Measurements from ENCODE around the gene CRY2.

The CRY2 gene

GRCh38 chr11:45848654-45849081 lies 1.4 kb downstream of the CRY2 start:
- DNase-seq (ENCODE audit: low spot score) = no peak

GRCh38 chr11:45850446-45850845 lies 3.2 kb downstream of the CRY2 start:
- DNase-seq (ENCODE audit: low spot score) = no peak

- no peak for DNase-seq (ENCODE audit: low spot score)
Measured at GRCh38 chr11:45851228-45851627, 4.0 kb downstream of the CRY2 start.

- DNase-seq (ENCODE audit: low spot score) = peak; percentile 15
Measured at GRCh38 chr11:45852018-45852711, 4.9 kb downstream of the CRY2 start.

GRCh38 chr11:45852712-45853101 lies 5.4 kb downstream of the CRY2 start:
- DNase-seq (ENCODE audit: low spot score) = peak; percentile 41

DNA sequence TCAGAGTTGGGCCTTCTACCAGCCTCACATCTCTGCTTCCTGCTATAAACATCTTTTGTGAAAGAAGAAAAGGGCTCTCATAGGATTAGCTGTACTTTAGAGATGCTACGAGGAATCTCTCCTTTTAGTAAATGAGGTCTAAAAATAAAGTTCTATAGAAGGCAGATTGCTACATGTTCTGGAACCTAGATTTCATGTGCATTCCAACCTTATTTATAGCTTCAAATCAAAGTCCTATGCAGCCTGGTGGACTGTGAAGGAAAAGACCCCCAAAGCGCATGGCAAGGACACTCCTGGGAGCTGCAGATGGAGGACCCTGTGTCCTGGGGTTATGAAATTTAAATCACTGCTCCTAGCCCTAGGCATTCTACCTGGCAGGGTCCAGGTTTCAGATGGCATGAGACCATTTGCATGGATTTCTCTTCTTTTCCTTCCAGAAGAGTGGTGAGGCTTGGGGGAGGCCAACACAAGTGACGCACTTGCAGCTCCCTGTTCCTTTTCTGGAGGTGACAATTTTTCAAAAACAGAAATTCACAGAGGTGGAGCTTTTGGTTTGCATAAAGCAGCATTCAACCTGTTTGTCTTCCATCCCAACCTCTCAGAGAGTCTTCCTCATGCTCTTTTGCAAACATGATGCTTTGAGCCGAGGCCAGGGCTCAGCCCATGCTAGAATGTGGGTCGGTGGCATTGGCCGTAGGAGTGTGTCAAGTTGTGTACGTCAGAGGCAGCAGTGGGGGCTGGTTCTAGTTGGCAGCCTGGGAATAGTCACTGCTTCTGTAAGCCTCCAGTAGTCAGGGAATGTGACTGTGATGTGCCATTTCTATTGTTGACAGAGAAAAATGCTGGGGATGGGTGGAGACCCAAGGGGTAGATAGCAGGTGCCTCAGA lies 6.3 kb downstream of the CRY2 start:
- DNase-seq (ENCODE audit: low spot score) = no peak

- DNase-seq (ENCODE audit: low spot score) = no peak
Measured at GRCh38 chr11:45855308-45855707, 8.0 kb downstream of the CRY2 start.

DNA sequence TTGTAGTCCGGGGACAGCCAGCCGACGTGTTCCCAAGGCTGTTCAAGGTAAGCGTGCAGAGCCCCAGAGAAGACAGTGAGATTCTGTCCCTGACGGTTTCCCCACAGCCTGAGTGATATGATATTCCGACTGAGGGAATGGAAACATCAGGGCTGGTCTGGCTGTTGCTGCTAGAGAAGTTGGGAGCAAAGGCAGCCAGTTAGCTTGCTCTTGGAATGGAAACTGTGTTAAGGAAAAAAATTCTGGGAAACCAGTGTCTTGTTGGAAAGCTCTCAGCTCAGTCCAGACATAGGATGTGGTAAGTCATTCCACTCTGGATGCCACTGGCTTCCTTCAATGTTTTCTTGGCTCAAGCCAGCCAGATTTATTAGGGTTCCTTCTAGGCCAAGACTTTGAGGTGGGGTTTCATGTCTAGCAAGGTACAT lies 8.8 kb downstream of the CRY2 start:
- no peak for DNase-seq (ENCODE audit: low spot score)

- no peak for DNase-seq (ENCODE audit: low spot score)
Measured at GRCh38 chr11:45857961-45858474, 10.7 kb downstream of the CRY2 start.

- DNase-seq (ENCODE audit: low spot score) = no peak
Measured at GRCh38 chr11:45858751-45859398, 11.6 kb downstream of the CRY2 start.

DNA sequence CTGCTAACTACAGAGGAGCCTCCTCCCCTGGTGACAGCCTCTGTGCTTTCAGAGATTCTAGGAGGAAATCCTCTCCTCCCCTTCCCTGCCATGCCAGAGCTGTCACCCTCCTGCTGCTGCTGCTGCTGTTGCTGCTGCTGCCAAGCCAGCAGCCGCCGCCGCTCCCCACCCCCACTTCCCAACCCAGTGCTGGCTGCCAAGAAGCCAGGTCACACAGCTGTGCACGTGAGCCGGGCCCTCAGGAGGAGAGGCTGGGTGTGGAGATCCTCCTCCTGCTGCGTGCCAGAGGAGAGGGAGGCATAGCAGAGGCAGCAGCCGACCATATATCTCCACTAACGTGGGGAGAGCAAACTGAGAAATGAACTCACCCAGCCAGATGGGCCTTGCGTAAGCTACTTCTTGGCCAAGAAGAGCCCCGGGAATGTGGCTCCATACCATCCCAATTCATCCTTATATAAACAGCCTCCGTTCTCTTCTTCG lies 12.4 kb downstream of the CRY2 start:
- no peak for DNase-seq (ENCODE audit: low spot score)

DNA sequence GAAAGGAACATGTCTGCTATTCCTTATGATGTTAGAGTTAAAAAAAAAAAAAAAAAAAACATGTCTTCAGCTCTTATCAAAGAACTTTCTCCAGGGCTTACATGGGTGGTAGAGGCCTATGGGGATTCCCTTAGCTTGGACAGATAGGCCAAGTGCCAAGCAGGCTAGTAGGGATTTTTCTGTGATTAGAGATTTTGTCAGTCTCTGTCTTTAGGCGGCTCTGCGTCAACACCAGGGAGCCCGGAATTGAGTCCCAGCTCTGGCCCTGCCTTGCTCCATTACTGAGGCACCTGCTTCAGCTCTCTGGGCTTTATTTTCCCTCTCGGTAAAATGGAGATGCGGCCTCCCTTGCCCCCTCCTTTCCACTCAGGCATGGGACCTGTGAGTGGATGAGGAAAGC lies 13.1 kb downstream of the CRY2 start:
- DNase-seq (ENCODE audit: low spot score) = no peak

- no peak for DNase-seq (ENCODE audit: low spot score)
Measured at GRCh38 chr11:45860764-45861510, 13.7 kb downstream of the CRY2 start.

DNA sequence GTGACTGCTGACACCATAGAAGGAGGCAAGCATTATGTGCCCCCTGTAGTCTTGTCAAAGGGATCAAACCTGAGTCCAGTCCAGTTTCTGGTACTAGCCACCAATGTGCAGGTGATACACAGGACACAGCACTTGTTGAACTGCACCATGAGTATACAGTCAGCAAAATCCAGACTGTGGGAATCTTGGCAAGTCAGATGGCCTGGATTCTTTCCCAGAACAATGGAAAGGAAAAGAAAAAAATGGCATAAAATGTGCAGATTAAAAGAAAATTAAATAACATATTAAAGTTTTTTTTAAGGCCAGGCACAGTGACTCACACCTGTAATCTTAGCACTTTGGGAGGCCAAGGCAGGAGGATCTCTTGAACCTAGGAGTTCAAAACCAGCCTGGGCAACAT lies 16.8 kb downstream of the CRY2 start:
- no peak for DNase-seq (ENCODE audit: low spot score)

- no peak for DNase-seq (ENCODE audit: low spot score)
Measured at GRCh38 chr11:45869551-45869950, 22.3 kb downstream of the CRY2 start.

GRCh38 chr11:45870706-45871105 lies 23.4 kb downstream of the CRY2 start:
- no peak for DNase-seq (ENCODE audit: low spot score)

- DNase-seq (ENCODE audit: low spot score) = no peak
Measured at GRCh38 chr11:45871638-45872037, 24.4 kb downstream of the CRY2 start.

DNA sequence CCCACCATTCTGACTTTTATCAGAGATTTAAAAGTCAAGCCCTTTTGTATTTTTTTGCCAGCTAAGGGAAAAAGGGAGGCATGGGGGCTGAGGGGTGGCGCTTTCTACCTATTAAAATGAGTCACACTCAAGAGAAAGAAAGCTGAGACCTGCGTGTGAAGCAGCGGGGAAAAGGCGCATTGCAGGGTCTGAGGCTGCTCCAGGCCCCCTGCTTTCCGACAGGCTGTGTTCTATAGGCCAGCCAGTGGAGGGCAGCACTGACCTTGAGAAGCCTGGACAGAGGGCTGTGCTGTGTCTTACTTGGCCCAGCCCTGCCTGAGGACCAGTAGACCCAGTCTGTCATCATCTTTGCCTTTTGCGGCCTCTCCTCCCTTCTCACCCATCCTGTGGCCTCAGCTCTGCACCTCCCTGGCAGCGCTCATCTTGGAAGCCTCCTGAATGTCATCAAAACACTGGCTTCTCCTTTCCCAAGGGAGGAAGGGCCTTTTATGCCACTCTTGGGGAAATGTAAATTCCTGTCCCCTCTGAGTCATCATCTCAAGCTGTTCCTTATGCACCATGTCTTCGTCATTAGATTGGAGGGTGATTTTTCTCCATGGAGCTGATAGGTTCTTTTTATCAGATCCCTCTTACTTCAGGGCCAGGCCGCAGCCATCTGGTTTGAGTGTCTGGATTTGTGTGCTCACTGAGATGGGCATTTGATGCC lies 25.5 kb downstream of the CRY2 start:
- peak; percentile 36 for DNase-seq (ENCODE audit: low spot score)

DNA sequence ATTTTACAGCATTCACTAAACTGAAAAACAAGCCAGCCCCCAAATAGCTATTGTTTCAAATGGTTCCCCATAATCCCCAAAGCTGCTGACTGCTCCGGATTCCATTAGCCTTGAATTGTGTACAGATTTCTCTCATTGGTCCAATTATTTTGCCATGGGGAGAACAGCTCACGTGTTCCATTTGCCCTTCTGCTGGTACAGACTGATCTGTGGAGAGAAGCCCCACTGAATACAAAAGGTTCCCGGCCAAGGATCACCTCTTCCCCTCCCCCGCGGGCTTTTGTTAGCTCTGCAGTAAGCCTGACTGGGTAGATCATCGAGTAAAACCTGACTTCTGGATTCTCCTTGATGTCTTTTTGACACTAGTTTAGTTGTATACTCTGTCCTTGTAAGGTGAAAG lies 29.1 kb downstream of the CRY2 start:
- DNase-seq (ENCODE audit: low spot score) = no peak

GRCh38 chr11:45877221-45877620 lies 29.9 kb downstream of the CRY2 start:
- DNase-seq (ENCODE audit: low spot score) = no peak

- no peak for DNase-seq (ENCODE audit: low spot score)
Measured at GRCh38 chr11:45877845-45878244, 30.6 kb downstream of the CRY2 start.

All from germinal center (tissue), 1 donor.